GM12865 (cell line): Measurements from ENCODE around the gene UBE2F.

Experiments
- DNase-seq: peaks from one replicate; pipeline ENCODE4 v3.0.0; 2010; ENCODE audit warnings: low read depth
- H3K4me3 ChIP-seq: 2 replicates; pipeline ENCODE4 v1.5.1; 2011; ENCODE audit warnings: mild to moderate bottlenecking, low read depth, low read length, control low read depth
- CTCF ChIP-seq: IDR thresholded peaks from 2 replicates; pipeline ENCODE4 v1.5.1; 2011; ENCODE audit warnings: low read length, control low read depth, low read depth, inconsistent platforms; ENCODE audit not compliant: insufficient read depth; ENCODE audit errors: missing control alignments

The UBE2F gene

GRCh38 chr2:237934186-237934585, 32.6 kb upstream of the UBE2F start:
- H3K4me3 ChIP-seq: no peak overlapping the region
- no peak for DNase-seq
- no peak for TF ChIP-seq CTCF

- no peak for TF ChIP-seq CTCF
- no peak for DNase-seq
- no peak overlapping the region for H3K4me3 ChIP-seq
These were observed 30.9 kb upstream of the UBE2F start for GRCh38 chr2:237935740-237936452.

GRCh38 chr2:237939251-237939650, 27.6 kb upstream of the UBE2F start:
- DNase-seq: no peak
- no peak for TF ChIP-seq CTCF
- no peak overlapping the region for H3K4me3 ChIP-seq

- no peak for DNase-seq
- no peak overlapping the region for H3K4me3 ChIP-seq
- TF ChIP-seq CTCF: no peak
These were observed 26.0 kb upstream of the UBE2F start for GRCh38 chr2:237940828-237941227.

GRCh38 chr2:237941239-237941638, 25.6 kb upstream of the UBE2F start:
- DNase-seq: no peak
- H3K4me3 ChIP-seq: no peak overlapping the region
- TF ChIP-seq CTCF: no peak

- no peak for DNase-seq
- H3K4me3 ChIP-seq: no peak overlapping the region
- no peak for TF ChIP-seq CTCF
These were observed 24.3 kb upstream of the UBE2F start for GRCh38 chr2:237942513-237942899.
